Measurements from ENCODE around the gene WFDC1. TPM values are rescaled to one million over a fixed set of nuclear protein-coding genes. Genes with fewer than 3 reads are reported as not detected.

The WFDC1 gene
- total RNA-seq, 1 experiment from 2014 or later: not detected

DNA sequence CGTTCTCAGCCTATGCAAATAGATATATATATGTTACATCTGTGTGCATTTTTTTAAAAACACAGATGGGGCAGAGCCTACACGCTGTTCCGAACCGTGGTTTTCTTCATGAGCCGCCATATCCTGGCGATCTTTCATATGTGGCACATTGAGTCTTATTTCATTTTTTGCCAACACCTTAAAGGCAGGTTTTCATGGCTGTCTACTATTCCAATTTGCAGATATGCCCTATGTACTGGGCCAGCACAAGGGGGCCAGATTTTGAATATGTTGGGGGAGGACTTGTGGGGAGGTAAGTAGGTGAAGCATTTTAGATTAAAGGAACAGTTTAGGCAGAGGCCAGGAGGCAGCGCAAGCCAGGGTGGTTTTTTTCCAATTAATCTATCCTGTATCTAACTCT is 16.0 kb downstream of the WFDC1 start:
- Histone ChIP-seq H3K4me1 (ENCODE audit: control insufficient read depth, insufficient read depth, low read length) (no peaks in the 10 kb centered on the region), H3K27ac (ENCODE audit: low read length) (no peak overlapping the region), H3K9me3 (ENCODE audit: control insufficient read depth, insufficient read depth, low read depth, low read length) (no peaks in the 10 kb centered on the region), H3K4me3 (ENCODE audit: low read depth in 2 of 2, low read length in 2 of 2) (no peak overlapping the region), H3K27me3 (ENCODE audit: control insufficient read depth, insufficient read depth, low read length) (no peaks in the 10 kb centered on the region; the same call in 1 of the 2 replicates), H3K36me3 (ENCODE audit: control insufficient read depth, insufficient read depth, low read length) (no peaks in the 10 kb centered on the region)
- in situ Hi-C loops (cut with HindIII; ENCODE audit: low pct_unique_long_range_greater_than_20kb, low sequenced_read_pairs): no loop called here
- DNase-seq (ENCODE audit: low read depth, low spot score): no peak
- ChIA-PET POLR2A (no interaction called here), CTCF (no interaction called here)
- ATAC-seq: no peak
- TF ChIP-seq, protein P1, sequence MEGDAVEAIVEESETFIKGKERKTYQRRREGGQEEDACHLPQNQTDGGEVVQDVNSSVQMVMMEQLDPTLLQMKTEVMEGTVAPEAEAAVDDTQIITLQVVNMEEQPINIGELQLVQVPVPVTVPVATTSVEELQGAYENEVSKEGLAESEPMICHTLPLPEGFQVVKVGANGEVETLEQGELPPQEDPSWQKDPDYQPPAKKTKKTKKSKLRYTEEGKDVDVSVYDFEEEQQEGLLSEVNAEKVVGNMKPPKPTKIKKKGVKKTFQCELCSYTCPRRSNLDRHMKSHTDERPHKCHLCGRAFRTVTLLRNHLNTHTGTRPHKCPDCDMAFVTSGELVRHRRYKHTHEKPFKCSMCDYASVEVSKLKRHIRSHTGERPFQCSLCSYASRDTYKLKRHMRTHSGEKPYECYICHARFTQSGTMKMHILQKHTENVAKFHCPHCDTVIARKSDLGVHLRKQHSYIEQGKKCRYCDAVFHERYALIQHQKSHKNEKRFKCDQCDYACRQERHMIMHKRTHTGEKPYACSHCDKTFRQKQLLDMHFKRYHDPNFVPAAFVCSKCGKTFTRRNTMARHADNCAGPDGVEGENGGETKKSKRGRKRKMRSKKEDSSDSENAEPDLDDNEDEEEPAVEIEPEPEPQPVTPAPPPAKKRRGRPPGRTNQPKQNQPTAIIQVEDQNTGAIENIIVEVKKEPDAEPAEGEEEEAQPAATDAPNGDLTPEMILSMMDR (IDR thresholded peaks at IDR 0.05): no peak
- no peak for TF ChIP-seq POLR2AphosphoS5 (IDR thresholded peaks at IDR 0.05; ENCODE audit: low read depth, low read length)
- TF ChIP-seq TCF7L2 (IDR thresholded peaks at IDR 0.05; ENCODE audit: low read depth, low read length): no peak
- TF ChIP-seq, protein P2, sequence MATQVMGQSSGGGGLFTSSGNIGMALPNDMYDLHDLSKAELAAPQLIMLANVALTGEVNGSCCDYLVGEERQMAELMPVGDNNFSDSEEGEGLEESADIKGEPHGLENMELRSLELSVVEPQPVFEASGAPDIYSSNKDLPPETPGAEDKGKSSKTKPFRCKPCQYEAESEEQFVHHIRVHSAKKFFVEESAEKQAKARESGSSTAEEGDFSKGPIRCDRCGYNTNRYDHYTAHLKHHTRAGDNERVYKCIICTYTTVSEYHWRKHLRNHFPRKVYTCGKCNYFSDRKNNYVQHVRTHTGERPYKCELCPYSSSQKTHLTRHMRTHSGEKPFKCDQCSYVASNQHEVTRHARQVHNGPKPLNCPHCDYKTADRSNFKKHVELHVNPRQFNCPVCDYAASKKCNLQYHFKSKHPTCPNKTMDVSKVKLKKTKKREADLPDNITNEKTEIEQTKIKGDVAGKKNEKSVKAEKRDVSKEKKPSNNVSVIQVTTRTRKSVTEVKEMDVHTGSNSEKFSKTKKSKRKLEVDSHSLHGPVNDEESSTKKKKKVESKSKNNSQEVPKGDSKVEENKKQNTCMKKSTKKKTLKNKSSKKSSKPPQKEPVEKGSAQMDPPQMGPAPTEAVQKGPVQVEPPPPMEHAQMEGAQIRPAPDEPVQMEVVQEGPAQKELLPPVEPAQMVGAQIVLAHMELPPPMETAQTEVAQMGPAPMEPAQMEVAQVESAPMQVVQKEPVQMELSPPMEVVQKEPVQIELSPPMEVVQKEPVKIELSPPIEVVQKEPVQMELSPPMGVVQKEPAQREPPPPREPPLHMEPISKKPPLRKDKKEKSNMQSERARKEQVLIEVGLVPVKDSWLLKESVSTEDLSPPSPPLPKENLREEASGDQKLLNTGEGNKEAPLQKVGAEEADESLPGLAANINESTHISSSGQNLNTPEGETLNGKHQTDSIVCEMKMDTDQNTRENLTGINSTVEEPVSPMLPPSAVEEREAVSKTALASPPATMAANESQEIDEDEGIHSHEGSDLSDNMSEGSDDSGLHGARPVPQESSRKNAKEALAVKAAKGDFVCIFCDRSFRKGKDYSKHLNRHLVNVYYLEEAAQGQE (IDR thresholded peaks at IDR 0.05; ENCODE audit: insufficient read depth in 1 of 2, low read depth in 2 of 2, low read length in 1 of 2): no peak
- no peak for TF ChIP-seq SIN3A (IDR thresholded peaks at IDR 0.05; ENCODE audit: borderline replicate concordance, insufficient read depth, low read depth, low read length)
- intact Hi-C loops (cut with micrococcal nuclease; ENCODE audit: unreplicated experiment): no loop called here
- no TSS peak for BruUV-seq (replicated peaks)

DNA sequence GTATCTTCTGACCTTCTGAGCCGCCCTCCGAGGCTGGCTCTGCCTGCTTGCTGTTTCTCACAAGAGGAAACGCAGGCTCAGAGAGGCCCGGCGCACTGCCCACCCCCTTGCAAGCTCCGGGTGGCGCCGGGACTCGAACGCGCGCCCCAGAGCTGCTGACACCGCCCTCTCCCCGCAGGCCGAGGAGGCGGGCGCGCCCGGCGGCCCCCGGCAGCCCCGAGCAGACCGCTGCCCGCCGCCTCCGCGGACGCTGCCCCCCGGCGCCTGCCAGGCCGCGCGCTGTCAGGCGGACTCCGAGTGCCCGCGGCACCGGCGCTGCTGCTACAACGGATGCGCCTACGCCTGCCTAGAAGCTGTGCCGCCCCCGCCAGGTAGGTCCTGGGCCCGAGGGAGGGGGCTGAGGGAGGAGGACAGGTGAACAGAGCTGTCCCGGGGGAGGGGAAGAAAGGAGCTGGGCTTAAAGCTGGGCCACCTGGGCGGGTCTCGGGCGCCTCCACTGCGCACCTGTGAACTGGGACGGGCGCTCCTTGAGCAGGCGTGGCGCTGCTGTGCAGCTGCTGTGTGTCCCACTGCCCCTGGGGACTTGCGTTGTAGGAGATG is 18.2 kb downstream of the WFDC1 start:
- no peak for DNase-seq (ENCODE audit: low read depth, low spot score)
- in situ Hi-C loops (cut with HindIII; ENCODE audit: low pct_unique_long_range_greater_than_20kb, low sequenced_read_pairs): no loop called here

More for the DNA sequence above, 18.2 kb downstream of the WFDC1 start:
- Histone ChIP-seq H3K27me3 (ENCODE audit: control insufficient read depth, insufficient read depth, low read length) (no peaks in the 10 kb centered on the region; the same call in 1 of the 2 replicates), H3K4me1 (ENCODE audit: control insufficient read depth, insufficient read depth, low read length) (no peaks in the 10 kb centered on the region), H3K9me3 (ENCODE audit: control insufficient read depth, insufficient read depth, low read depth, low read length) (no peaks in the 10 kb centered on the region), H3K27ac (ENCODE audit: low read length) (no peak overlapping the region), H3K36me3 (ENCODE audit: control insufficient read depth, insufficient read depth, low read length) (no peaks in the 10 kb centered on the region), H3K4me3 (ENCODE audit: low read depth in 2 of 2, low read length in 2 of 2) (peak overlapping the region; percentile 1 to 7; a peak in 1 of 4 replicates)
- ChIA-PET CTCF (no interaction called here), POLR2A (no interaction called here)
- intact Hi-C loops (cut with micrococcal nuclease; ENCODE audit: unreplicated experiment): no loop called here
- no TSS peak for BruUV-seq (replicated peaks)
- no peak for ATAC-seq
- no peak for TF ChIP-seq TCF7L2 (IDR thresholded peaks at IDR 0.05; ENCODE audit: low read depth, low read length)
- TF ChIP-seq, protein P1 (IDR thresholded peaks at IDR 0.05): no peak
- TF ChIP-seq, protein P2 (IDR thresholded peaks at IDR 0.05; ENCODE audit: insufficient read depth in 1 of 2, low read depth in 2 of 2, low read length in 1 of 2): no peak
- TF ChIP-seq POLR2AphosphoS5 (IDR thresholded peaks at IDR 0.05; ENCODE audit: low read depth, low read length): no peak
- TF ChIP-seq SIN3A (IDR thresholded peaks at IDR 0.05; ENCODE audit: borderline replicate concordance, insufficient read depth, low read depth, low read length): no peak

Data from Panc1 (cell line).